Islet of Langerhans (tissue), 1 donor: ENCODE measurements around the gene PCNX4.
"Not testable (repeated sequence)": the region's sequence is repeated elsewhere in the genome, so short reads cannot be mapped to it uniquely, and the experiment has no call there.

Experiments used
- FAIRE-seq: peaks from one replicate; lab custom pipeline; 2011; peaks lifted over from hg19 to GRCh38; lab: Jason Lieb, UNC

The PCNX4 gene

DNA sequence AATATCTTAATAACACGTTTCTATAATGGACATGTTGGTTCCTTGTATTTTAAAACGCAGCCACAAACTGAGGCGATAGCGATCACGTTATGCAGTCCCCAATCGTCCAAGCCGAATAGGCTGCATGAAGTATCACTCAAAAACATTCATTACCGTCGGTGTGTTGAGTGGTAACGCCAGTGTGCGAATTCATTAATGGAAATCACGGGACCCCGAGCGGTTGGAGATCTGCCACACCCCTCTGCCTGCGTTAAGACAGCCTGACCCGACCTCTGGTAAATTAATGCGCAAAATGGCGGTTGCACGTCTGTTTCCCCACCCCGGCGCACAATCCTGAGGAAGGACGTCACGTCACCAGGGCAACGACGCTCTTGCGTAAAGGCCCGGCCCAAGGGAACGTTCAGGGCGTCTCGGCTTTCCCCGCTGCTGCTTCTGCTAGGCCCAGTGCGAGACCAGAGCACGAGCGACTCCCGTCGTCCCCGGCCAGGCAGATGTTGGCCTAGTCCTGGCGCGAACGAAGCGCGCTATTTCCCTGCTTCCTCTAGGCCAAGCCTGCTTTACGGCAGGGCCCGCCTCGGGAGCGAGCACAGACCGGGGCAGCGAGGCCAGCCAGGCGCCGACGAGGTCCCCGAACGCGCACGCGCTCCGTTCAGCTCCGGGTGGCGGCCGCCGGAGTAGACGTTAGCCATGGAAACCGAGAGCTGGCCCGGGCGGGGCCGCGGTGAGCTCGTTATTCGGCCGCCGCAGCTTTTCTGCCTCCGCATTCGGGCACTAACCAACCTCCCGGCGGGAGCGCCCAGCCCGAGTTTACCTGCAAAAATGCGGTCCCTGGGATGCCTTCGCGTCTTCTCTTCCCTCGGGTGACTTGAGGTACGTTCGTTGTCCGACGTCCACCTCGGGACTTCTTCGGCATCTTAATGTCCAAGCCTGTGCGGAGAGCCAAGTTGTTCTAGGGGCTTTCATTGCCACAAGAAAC is at the start of gene PCNX4:
Gene PCNX4, plus strand, starts transcription at position 374 of the 976 bp plus-strand sequence. CDS start 15,716 bp downstream, outside the sequence.
- peak; percentile 47 for FAIRE-seq

DNA sequence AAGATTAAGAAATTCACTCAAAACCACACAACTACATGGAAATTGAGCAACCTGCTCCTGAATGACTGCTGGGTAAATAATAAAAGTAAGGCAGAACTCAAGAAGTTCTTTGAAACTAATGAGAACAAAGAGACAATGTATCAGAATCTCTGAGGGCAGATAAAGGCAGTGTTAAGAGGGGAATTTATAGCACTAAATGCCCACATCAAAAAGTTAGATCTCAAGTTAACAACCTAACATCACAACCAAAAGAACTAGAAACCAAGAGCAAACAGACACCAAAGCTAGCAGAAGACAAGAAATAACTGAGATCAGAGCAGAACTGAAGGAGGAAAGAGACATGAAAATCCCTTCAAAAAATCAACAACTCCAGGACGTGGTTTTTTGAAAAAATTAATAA is 43.7 kb upstream of the PCNX4 start:
- FAIRE-seq = not testable (repeated sequence)

DNA sequence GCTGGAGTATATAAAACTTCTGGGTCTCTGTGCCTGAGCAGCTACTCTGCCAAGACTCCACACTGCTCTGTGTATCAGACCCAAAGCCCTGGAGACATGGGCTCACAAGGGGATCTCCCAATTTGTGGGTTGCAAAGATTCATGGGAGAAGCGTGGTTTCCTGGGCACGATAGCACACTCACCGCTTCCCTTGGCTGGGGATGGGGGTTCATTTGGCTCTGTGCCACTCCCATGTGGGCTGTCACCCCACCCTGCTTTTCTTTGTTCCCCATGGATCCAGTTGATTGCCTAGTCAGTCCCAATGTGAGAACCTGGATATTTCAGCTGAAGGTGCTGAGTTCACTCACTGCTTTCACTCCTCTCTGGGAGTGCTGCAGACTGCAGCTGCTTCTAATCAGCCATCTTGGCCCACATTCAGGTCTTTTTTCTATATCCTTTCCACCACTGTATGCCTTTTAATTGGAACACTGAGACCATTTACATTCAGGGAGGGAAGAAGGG is 40.0 kb upstream of the PCNX4 start:
- FAIRE-seq = no peak

DNA sequence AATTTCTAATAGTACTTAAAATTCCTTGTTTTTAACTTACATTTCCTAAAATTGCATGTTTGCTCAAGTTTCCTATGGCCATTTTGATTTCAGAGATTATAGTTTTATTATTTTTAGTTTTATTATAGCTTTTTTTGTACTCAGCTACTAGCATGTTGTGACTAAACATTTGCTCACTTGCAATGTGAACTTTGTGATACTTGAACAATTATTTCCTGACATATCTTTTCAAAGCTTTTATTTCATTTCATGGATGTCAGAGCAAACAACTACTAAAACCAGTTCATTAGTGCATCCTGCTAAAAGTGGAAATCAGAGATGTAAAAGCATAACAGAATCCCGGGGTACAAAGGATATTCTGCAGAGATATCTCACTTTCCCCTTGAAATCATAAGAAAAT is 33.6 kb upstream of the PCNX4 start:
- no peak for FAIRE-seq

DNA sequence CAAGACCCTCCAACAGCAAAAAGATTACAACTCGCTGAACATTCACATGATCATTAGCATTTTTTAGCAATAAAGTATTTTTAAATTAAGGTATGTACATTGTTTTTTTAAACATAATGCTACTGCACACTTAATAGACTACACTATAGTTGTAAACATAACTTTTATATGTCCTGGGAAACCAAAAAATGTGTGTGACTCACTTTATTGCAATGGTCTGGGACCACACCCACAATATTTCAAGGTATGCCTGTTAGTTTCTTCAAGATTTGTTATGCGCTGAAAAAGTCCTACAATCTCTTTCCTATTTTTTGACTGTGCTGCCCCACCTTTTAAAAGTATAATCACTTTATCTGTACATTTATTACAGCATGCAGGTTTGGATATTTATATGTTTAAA is 30.4 kb upstream of the PCNX4 start:
- FAIRE-seq = no peak

DNA sequence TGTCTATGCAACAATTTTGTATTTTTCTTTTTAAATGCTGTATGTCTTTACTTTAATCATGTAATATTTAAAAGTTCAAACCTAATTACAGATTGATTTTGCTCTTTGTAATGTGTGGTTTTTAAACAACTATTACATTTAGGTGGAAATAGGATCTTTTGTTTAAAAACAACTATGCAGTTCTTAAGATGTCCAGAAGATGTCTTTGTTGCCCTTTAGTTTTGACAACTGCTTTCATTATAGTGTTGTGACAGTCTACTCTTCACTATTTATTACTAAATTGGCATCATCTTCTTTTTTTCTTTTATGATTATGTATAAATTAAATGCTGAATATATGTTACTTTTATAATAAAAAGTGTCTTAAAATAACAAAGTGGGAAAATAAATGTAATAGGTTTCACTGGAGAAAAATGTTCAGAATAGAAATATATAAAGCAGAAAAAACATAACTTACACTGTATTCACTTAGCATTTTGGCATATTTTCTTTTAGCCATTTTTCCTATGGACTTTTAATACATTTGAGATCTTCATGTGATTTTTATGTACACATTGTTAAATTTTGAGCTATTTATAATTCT is 27.1 kb upstream of the PCNX4 start:
- peak; percentile 98 for FAIRE-seq

DNA sequence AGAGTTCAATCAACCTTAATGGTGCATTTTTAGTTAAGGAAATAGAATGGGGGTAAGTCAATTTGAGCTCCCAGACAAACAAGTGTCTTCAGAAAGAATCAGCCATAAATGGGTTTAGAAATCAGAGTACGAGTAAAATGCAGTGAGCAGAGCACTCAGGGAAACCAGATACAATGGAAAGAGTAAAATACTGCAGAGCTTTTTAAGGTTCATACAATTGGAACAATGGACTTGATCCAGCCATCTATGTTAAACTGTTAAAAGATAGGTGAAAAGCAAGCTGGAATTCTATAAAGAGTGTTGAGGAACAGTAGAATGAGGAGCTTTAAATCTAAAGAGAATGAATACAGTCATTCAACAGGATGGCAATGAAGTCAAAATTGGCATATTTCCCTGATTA is 23.8 kb upstream of the PCNX4 start:
- FAIRE-seq = no peak

DNA sequence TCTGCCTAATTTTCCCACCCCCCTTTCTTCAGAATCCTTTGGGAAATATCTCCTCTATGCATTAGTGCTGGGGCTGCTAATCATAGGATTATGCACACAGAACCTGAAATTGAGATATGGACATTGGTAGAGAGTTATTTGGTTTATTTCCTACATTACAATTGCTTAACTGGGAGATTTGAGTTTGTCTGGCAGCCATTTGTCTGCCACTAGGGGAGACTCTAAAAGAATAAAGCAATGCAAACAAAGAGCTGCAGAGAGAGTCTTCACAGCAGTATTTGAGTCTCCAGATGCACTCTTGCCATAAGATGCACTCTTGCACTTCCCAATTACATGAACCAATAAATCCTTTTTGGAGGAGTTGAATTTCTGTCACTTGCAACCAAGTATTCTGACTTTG is 12.0 kb upstream of the PCNX4 start:
- FAIRE-seq = no peak

DNA sequence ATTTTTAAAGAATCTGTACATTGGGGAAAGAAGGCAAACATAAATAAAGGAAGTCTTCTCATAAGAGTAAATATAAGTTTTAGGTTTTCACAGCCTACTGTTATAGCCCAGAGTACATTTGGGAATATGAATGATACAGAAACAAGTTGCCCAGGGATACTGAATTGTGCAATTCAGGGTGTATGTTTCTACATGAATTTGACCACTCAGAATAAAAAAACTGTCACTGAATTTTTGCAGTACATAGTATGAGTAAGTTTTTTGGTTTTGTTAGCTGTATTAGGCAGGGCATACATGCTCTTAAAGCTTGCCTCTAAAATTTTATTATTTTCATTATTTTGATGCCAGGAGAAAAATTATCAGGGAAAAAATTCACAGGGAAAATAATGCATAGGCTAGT is 6.6 kb upstream of the PCNX4 start:
- FAIRE-seq = no peak

DNA sequence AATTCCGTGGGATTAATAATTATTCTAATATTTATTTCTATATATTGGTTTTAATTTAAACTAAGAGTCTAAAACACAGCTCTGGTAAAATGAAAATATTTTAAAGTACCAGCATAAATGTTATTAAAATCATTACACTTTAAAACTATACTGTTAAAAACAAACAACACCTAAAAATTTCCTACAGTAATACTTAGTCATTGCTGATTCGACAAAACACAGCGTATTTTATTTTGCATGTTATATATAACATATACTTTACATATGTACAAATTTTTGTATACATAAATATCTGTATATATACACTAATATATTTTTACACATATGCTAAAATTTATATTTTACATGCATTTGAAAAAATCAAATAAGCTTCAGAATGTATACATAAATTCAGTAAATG is 6.0 kb upstream of the PCNX4 start:
- FAIRE-seq = no peak

DNA sequence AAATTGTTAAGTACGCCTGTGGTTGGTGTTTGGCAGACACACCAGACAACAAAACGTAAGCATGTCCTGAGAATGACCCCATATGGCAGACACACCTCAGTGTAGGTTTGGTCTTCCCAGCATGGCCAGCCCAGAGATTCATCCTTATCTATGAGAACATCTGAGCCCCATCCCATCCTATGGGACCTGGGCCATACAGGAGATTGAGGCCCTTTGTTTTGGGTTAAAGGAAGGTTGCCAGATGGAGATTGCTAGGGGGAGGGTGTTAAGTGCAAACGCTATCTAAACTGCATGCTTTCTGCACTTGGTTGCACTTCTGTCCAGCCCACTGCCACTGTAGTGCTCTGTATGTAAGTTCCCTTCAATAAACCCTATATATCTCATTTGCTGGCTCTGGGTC is 4.1 kb upstream of the PCNX4 start:
- no peak for FAIRE-seq

DNA sequence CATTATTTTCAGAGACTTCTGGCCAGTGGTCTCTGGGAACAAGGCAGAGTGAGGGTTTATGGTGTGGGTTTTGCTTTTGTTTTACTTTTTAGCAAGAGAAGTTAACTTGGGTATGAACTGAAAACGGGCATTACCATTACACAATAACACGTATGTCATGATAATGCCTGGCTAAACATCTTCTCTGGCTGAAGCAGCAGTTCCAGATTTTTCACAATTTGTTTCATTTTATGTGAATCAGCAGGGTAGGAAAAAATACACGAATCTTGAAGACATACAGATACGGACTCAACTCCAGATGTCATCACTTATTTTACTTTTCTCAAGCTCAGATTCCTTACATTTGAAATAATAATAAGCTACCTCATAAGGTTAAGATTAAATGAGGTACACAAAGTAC is 2.5 kb upstream of the PCNX4 start:
- no peak for FAIRE-seq

DNA sequence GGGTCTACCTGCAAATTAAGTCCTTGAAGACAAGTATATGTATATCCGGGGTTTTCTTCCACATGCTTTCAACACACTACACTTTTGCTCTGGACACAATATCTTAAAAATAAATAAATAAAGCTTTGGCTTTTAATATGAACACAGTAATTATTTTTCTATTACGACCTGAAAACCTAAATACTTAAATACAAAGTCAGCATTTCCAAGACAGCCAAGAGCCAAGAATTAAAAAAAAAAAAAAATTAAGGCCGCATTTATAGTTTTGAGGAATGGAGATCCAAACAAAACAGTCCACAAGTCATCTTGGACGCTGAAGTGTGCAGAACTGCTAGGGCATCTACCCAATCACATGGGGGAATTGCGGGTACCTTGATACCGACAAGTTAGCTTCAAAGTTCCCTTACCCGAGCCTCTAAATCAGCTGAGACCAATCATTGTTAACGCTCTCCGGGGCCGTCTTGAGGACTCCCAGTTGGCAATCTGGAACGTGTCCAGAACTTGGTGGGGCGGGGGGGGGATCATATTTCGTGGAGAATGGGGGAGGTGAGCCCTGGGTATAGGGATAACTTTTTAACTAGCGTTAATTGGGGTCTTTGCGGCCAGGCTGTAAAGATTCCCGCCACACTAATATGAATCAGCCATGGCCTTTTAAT is 731 bp upstream of the PCNX4 start:
- FAIRE-seq = peak; percentile 9

DNA sequence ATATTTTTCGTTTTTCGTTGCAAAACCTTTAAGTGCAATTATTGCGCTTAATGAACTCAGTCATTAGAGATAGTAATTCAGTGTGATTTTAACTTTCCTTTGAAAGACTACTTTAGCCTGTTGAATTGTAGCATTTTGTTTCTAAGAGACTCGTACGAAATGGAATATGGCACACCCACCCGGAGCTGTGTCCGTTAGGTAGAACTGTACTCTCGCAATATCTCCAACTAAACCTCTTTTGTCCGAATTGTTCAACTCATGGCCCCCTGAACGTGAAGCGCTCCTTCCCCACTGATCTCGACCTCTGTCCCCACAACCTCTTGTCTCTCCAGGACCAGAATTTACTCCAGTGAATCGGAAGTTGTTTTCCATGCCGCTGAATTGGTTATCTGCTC is 800 bp downstream of the PCNX4 start:
- FAIRE-seq = no peak

DNA sequence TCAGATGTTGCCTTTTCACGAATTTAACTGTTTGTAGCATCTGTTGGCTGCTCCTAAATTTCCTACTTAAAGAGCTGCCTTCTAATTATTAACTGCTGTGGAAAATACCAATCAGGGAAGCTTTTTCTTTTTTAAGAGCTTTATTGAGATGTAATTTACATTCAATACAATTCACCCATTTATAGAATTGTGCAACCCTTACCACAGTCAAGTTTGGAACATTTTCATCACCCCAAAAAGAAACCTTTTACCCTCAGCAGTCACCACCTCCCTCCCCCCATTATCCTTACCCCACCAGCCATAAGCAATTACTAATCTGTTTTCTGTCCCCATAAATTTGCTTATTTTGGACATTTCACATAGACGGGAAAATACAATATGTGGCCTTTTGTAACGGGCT is 1.4 kb downstream of the PCNX4 start:
- no peak for FAIRE-seq

DNA sequence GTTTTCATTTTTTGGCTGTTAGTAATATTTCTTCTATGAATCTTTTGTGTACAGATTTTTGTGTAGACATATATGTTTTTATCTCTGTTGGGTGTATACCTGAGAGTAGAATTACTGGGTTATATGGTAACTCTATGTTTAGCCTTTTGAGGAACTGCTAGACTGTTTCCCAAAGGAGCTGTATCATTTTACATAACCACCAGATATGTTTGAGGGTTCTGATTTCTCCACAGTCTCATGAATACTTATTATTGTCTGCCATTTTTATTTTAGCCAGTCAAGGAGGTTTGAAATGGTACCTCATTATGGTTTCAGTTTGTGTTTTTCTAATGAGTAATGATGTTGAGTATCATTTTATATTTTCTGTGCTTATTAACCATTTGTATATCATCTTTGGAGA is 1.9 kb downstream of the PCNX4 start:
- FAIRE-seq = no peak

DNA sequence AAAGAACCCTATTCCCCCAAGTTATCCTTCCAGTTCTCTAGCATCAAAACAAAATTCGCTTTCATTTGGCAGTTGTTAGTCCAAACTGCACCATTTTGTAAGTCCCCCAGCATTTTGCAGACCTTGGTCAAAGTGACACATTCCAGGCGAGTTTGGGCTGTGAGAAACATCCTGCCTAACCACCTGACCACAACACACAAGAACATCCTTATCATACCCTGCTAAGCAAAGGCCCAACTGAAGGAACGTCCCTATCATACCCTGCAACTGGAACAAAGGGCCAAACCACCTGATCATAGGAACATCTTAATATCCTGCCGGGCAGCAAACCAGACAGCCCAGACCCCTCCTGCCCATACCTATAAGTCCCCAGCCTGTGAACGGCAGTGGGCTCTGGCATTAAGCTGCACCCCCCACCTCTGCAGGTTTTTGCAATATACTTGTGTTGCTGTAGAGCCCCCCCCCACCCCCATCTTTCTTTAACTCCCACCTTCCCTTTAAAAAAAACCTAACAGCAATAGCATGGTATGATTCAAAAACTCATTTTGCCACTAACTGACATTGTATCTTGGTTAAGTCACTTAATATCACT is 2.7 kb downstream of the PCNX4 start:
- no peak for FAIRE-seq

DNA sequence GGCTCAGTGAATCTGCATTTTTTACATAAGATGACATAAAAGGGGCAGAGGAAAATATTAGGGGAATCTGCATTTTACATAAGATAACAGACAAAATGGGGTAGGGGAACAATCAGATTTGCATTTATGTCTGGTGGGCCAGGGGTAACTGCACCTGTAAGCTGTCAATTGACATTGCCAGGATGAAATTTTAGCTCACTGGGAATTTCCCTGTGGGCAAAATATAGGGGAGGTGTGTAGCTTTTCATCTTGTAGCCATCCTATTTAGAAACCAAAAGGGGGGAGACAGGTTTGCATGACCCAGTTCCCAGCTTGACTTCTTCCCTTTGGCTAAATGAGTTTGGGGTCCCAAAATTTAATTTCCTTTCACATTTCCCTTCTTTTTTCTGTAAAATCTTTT is 3.5 kb downstream of the PCNX4 start:
- no peak for FAIRE-seq

DNA sequence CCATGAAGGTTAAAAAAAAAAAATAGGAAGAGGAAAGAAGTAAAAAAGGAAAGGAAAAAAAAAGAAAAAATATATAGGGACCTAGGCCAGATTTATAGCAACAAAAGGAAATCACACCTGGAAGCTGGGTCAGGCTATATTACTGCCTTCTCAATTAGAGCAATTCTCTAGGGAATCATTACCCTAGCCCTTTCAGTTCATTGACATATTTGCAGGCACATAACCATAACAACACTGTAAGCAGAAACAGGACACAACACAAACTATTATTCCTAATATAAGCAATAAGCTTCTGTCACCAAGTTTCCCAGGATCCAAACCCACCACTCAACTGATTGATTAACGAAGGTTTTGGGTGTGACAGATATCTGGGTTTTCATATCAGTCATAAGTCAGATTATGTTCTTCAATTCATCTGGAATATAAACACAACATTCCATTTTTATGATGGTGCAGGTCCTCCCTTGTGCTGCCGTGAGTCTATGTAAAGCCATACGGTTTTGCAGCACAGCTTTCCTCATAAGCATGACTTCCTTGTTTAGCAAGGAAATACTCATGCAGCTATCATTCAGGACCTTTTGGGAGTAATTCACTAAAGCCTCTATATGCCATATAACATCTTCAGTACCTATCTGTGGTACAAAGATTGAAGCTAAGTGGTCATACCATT is 4.2 kb downstream of the PCNX4 start:
- FAIRE-seq = no peak

DNA sequence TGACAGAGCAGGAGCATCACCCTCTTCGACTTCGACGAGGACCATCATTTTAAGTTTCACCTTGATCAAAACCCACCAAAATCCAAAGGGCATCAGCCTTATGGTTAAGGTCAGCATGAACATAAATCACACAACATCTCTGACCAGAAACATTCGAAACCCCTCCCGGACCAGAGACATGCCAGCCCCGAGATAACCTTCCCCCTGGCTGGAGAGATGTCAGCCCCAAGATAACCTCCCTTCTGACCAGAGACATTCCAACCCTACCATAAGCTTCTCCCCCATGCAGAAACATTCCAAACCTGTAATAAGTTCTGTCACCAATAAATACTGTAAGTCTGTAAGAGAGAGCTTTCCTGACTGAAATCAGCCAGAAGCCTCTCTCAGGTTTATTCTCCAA is 6.3 kb downstream of the PCNX4 start:
- no peak for FAIRE-seq

DNA sequence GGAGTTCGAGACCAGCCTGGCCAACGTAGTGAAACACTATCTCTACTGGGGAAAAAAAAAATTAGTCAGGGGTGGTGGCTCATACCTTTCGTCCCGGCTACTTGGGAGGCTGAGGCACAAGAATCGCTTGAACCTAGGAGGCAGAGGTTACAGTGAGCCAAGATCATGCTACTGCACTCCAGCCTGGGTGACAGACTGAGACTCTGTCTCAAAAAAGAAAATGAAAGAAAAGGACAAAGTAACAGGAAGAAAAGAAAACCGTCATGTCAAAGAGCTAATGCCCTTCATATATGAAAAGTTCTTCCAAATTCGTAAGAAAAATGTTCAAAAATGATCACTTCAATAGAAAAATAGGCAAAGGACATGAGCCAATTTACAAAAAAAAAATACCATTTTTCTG is 8.1 kb downstream of the PCNX4 start:
- FAIRE-seq = not testable (repeated sequence)

DNA sequence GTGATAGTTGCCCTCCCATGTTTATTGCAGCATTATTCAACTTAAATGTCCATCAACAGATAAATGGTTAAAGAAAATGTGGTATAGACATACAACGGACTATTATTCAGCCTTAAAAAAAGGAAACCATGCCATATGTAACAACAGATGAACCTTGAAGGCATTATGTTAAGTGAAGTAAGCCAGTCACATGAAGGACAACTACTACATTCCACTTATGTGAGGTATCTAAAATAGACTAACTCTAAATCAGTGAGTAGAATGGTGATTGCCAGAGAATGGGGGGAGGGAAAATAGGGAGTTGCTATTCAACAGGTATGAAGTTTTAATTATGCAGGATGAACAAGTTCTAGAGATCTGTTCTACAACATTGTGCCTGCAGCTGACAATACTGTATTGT is 10.1 kb downstream of the PCNX4 start:
- no peak for FAIRE-seq
